Ishikawa (cell line): Measurements from ENCODE around the gene GPANK1.

Experiments
- CEBPB ChIP-seq: IDR thresholded peaks from 2 replicates; pipeline ENCODE4 v1.6.1; 2012
- CREB1 ChIP-seq: IDR thresholded peaks from 2 replicates; pipeline ENCODE4 v1.6.1; 2012; ENCODE audit warnings: low read depth
- EGR1 ChIP-seq: IDR thresholded peaks from 2 replicates; pipeline ENCODE4 v1.6.1; 2012
- EP300 ChIP-seq: IDR thresholded peaks from 2 replicates; pipeline ENCODE4 v1.6.1; 2012; ENCODE audit warnings: borderline replicate concordance
- FOXM1 ChIP-seq: IDR thresholded peaks from 2 replicates; pipeline ENCODE4 v1.6.1; 2012; ENCODE audit warnings: low read depth, borderline replicate concordance
- MAX ChIP-seq: IDR thresholded peaks from 2 replicates; pipeline ENCODE4 v1.6.1; 2012
- NFIC ChIP-seq: IDR thresholded peaks from 2 replicates; pipeline ENCODE4 v1.6.1; 2012
- RAD21 ChIP-seq: IDR thresholded peaks from 2 replicates; pipeline ENCODE4 v1.6.1; 2012; ENCODE audit warnings: low read depth
- REST ChIP-seq: IDR thresholded peaks from 2 replicates; pipeline ENCODE4 v1.6.1; 2012; ENCODE audit warnings: low read depth, mild to moderate bottlenecking
- TAF1 ChIP-seq: IDR thresholded peaks from 2 replicates; pipeline ENCODE4 v1.6.1; 2012; ENCODE audit warnings: low read depth, mild to moderate bottlenecking
- TCF12 ChIP-seq: IDR thresholded peaks from 2 replicates; pipeline ENCODE4 v1.6.1; 2012; ENCODE audit warnings: low read depth
- TEAD4 ChIP-seq: IDR thresholded peaks from 2 replicates; pipeline ENCODE4 v1.6.1; 2012
- USF1 ChIP-seq: IDR thresholded peaks from 2 replicates; pipeline ENCODE4 v1.6.1; 2012
- YY1 ChIP-seq: IDR thresholded peaks from 2 replicates; pipeline ENCODE4 v1.6.1; 2012; ENCODE audit warnings: low read depth
- ZBTB7A ChIP-seq: IDR thresholded peaks from 2 replicates; pipeline ENCODE4 v1.6.1; 2012; ENCODE audit warnings: low read depth

Gene GPANK1

GRCh38 chr6:31626952-31627351, 37.8 kb downstream of the GPANK1 start:
- TF ChIP-seq EP300: no peak
- TF ChIP-seq CREB1: no peak
- no peak for TF ChIP-seq FOXM1
- no peak for TF ChIP-seq YY1
- TF ChIP-seq RAD21: no peak

GRCh38 chr6:31624070-31624469, 40.7 kb downstream of the GPANK1 start:
- TF ChIP-seq EGR1 (no peak), NFIC (no peak), CREB1 (no peak), EP300 (no peak), TAF1 (no peak), ZBTB7A (no peak), USF1 (no peak), RAD21 (no peak), FOXM1 (no peak), MAX (no peak), TEAD4 (no peak), YY1 (no peak), CEBPB (no peak), TCF12 (no peak), REST (no peak)

GRCh38 chr6:31622684-31623091, 42.1 kb downstream of the GPANK1 start:
- TF ChIP-seq MAX (no peak), CREB1 (no peak), EGR1 (no peak), RAD21 (no peak), EP300 (no peak), CEBPB (no peak), TCF12 (no peak), USF1 (no peak), REST (no peak), ZBTB7A (no peak), NFIC (no peak), FOXM1 (no peak), TEAD4 (no peak), TAF1 (no peak), YY1 (no peak)

- TF ChIP-seq CREB1: no peak
These were observed 42.8 kb downstream of the GPANK1 start for GRCh38 chr6:31621991-31622390.

- TF ChIP-seq TCF12 (no peak), NFIC (no peak), ZBTB7A (no peak), EGR1 (no peak), REST (no peak), TEAD4 (no peak), TAF1 (no peak), FOXM1 (no peak), CEBPB (no peak), USF1 (no peak), YY1 (no peak)
These were observed 43.4 kb downstream of the GPANK1 start for GRCh38 chr6:31621320-31621939.
